Measurements from ENCODE around the gene GPR137. TPM values are rescaled to one million over a fixed set of nuclear protein-coding genes. Genes with fewer than 3 reads are reported as not detected.
A peak's percentile ranks its signal among the peaks of the same experiment; 100 is the strongest.

GPR137 gene
- total RNA-seq, 1 donor from 2014 or later = 71.4 TPM

DNA sequence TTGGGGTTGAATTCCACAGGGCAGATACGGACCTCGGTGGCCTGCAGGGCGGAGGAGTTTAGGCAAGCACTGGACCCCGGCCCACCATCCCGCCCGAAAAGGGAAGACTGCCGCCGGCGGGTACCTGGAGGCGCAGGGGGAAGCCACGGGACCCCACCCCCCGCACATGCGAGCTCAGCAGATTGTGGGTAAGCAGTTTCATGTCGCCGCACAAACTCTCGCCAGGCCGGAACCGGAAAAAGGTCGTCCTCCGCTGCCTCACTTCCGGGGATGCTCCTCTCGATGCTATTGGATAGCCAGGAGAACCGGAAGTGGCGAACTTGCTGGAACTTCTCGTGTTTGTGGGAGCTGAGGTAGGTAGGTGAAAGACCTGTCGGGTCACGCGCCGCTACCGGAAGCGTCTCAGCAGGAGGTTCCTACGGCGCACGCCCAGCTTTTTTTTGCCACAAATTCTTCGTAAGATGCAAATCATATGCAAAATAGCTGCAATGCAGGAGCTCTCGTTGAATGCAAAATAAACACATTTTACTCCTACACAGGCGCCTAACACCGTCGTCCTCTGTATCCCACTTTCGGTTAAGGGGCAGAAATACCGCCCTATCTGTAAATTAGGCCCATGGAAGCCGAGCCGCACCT, 31.8 kb downstream of the GPR137 start, which contains the start of gene TRMT112:
TSS of gene TRMT112 (minus strand) at position 235 of the 636 bp plus-strand sequence. CDS start at position 202, 33 bp downstream.
- H3K27me3 Mint-ChIP-seq (ENCODE audit: unreplicated experiment) = no peaks in the 10 kb centered on the region
- H3K27ac Mint-ChIP-seq (ENCODE audit: unreplicated experiment) = peak within 1 kb of the TSS; percentile 99
- peaks cover 39% of the 10 kb centered on the region for H3K4me1 Mint-ChIP-seq (ENCODE audit: unreplicated experiment)
- H3K9me3 Mint-ChIP-seq (ENCODE audit: unreplicated experiment) = no peaks in the 10 kb centered on the region
- peak; percentile 97 for DNase-seq (ENCODE audit: extremely low spot score, unreplicated experiment)
- TF ChIP-seq, protein P1, sequence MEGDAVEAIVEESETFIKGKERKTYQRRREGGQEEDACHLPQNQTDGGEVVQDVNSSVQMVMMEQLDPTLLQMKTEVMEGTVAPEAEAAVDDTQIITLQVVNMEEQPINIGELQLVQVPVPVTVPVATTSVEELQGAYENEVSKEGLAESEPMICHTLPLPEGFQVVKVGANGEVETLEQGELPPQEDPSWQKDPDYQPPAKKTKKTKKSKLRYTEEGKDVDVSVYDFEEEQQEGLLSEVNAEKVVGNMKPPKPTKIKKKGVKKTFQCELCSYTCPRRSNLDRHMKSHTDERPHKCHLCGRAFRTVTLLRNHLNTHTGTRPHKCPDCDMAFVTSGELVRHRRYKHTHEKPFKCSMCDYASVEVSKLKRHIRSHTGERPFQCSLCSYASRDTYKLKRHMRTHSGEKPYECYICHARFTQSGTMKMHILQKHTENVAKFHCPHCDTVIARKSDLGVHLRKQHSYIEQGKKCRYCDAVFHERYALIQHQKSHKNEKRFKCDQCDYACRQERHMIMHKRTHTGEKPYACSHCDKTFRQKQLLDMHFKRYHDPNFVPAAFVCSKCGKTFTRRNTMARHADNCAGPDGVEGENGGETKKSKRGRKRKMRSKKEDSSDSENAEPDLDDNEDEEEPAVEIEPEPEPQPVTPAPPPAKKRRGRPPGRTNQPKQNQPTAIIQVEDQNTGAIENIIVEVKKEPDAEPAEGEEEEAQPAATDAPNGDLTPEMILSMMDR (IDR thresholded peaks at IDR 0.05) = no peak
- H3K4me3 Mint-ChIP-seq (ENCODE audit: unreplicated experiment) = peak within 1 kb of the TSS; percentile 92
- peaks cover 21% of the 10 kb centered on the region for H3K36me3 Mint-ChIP-seq (ENCODE audit: unreplicated experiment)

DNA sequence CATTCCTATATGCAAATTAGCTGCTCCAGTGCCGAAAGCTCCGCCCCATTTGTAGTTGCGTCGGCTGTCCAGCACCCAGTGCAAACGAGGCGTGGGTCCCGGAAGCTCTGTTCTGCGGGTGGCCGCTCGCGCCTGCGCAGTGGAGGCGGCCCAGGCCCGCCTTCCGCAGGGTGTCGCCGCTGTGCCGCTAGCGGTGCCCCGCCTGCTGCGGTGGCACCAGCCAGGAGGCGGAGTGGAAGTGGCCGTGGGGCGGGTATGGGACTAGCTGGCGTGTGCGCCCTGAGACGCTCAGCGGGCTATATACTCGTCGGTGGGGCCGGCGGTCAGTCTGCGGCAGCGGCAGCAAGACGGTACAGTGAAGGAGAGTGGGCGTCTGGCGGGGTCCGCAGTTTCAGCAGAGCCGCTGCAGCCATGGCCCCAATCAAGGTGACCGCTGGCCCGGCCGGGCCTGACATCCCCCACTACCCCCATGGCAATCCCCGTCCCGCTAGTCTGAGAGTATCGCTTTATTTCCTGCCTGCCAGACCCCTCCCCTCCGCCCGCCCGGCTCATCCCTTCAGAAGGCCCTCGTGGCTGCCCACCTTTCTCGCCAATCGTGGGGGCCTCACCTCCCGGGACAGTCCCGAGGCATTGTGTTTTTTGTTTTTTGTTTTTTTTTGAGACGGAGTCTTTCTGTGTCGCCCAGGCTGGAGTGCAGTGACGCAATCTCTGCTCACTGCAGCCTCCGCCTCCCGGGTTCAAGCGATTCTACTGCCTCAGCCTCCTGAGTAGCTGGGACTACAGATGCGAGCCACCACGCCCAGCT, 32.5 kb downstream of the GPR137 start, which contains the start of gene PRDX5:
TSS of gene PRDX5 (plus strand) at position 161 of the 805 bp plus-strand sequence. CDS start at position 256, 95 bp downstream.
- Mint-ChIP-seq H3K27me3 (ENCODE audit: unreplicated experiment) (no peaks in the 10 kb centered on the region), H3K4me1 (ENCODE audit: unreplicated experiment) (peaks cover 39% of the 10 kb centered on the region), H3K4me3 (ENCODE audit: unreplicated experiment) (peak within 1 kb of the TSS; percentile 92), H3K27ac (ENCODE audit: unreplicated experiment) (peak within 1 kb of the TSS; percentile 99), H3K9me3 (ENCODE audit: unreplicated experiment) (no peaks in the 10 kb centered on the region), H3K36me3 (ENCODE audit: unreplicated experiment) (peaks cover 21% of the 10 kb centered on the region)
- peak; percentile 98 for DNase-seq (ENCODE audit: extremely low spot score, unreplicated experiment)
- TF ChIP-seq, protein P1 (IDR thresholded peaks at IDR 0.05) = peak; percentile 45

DNA sequence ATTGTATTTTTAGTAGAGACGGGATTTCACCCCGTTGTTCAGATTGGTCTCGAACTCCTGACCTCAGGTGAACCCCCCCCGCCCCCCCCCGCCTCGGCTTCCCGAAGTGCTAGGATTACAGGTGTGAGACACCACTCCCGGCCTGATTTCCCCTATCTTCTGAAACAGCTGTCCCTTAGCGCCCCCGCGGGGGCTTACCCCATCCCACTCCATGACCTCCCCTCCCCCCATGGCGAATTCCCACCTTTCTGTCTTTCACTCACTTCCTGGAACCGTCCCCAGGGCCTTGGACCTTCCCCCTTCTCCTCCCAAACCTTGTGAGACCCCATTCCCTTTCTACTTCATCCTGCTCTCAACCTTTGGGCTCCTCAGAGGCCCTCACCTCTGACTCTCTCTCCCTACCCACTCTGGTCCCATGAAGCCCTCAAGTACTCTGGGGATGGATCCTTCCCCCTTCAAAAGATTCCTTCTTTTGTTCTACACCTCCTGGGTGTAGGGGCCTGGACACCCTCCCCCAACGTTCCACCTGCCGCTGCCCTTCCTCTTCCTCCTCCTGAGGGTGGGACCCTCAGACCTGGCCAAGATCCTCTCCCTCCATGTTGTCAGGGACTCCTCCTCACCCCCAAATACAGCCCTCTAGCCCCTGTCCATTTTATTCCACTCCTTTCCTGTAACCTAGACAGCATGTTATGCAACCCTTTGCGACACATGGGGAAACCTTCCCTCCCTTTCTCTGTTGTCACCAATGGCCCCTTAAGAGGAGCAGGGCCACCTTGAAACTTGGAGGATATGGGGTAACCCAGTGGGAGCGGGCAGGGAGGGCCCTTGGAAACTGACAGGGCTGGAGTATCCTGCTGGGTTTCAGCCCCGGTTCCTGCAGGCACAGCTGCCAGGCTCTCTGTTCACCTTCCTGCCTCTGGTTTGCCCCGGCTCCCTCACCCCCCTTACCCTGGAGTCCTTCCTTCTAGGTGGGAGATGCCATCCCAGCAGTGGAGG, 33.4 kb downstream of the GPR137 start:
- peaks cover 21% of the 10 kb centered on the region for H3K36me3 Mint-ChIP-seq (ENCODE audit: unreplicated experiment)
- H3K4me1 Mint-ChIP-seq (ENCODE audit: unreplicated experiment) = peaks cover 39% of the 10 kb centered on the region
- TF ChIP-seq, protein P1 (IDR thresholded peaks at IDR 0.05) = no peak
- no peak for DNase-seq (ENCODE audit: extremely low spot score, unreplicated experiment)
- no peaks in the 10 kb centered on the region for H3K27me3 Mint-ChIP-seq (ENCODE audit: unreplicated experiment)
- H3K9me3 Mint-ChIP-seq (ENCODE audit: unreplicated experiment) = no peaks in the 10 kb centered on the region
- peak overlapping the region; percentile 92 for H3K4me3 Mint-ChIP-seq (ENCODE audit: unreplicated experiment)
- peak overlapping the region; percentile 99 for H3K27ac Mint-ChIP-seq (ENCODE audit: unreplicated experiment)

DNA sequence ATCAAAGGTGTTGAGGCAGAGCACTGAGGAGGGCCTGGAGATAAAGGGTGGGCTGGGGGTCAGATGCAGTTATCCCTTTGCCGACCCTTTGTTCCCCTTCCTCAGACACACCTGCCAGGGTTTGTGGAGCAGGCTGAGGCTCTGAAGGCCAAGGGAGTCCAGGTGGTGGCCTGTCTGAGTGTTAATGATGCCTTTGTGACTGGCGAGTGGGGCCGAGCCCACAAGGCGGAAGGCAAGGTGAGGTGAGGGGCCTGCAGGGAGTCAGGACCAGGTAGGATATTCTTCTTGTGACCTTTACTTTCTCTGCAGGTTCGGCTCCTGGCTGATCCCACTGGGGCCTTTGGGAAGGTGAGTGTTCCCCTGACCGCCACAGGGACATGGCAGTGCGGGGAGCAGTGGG, 34.9 kb downstream of the GPR137 start:
- TF ChIP-seq, protein P1 (IDR thresholded peaks at IDR 0.05) = no peak
- Mint-ChIP-seq H3K27me3 (ENCODE audit: unreplicated experiment) (no peaks in the 10 kb centered on the region), H3K27ac (ENCODE audit: unreplicated experiment) (peak overlapping the region; percentile 15), H3K4me1 (ENCODE audit: unreplicated experiment) (peaks cover 39% of the 10 kb centered on the region), H3K4me3 (ENCODE audit: unreplicated experiment) (peak overlapping the region; percentile 32), H3K9me3 (ENCODE audit: unreplicated experiment) (no peaks in the 10 kb centered on the region), H3K36me3 (ENCODE audit: unreplicated experiment) (peaks cover 17% of the 10 kb centered on the region)
- no peak for DNase-seq (ENCODE audit: extremely low spot score, unreplicated experiment)
